Gastroesophageal sphincter (tissue), 4 donors: Measurements from ENCODE around the gene BIRC7. TPM values are rescaled to one million over a fixed set of nuclear protein-coding genes. Genes with fewer than 3 reads are reported as not detected.

Experiments used
- ATAC-seq: fragments of 150-250 bp; one replicate; pipeline ENCODE4 v1.9.1; 2016; ENCODE audit warnings: mild to moderate bottlenecking, moderate library complexity
- H3K27ac ChIP-seq, 4 donors: fragments of 200-600 bp; sonication (generic) in 3 of 4; 1 replicate in 3 of 4; 2 replicates in 1 of 4; pipeline ENCODE4 v1.5.1; 2016 to 2019
- H3K27me3 ChIP-seq: fragments of 200-600 bp; sonication (generic); one replicate; pipeline ENCODE4 v1.5.1; 2019
- H3K36me3 ChIP-seq, 2 donors: fragments of 200-600 bp; sonication (generic); one replicate each; pipeline ENCODE4 v1.5.1; 2019; ENCODE audit warnings: control low read depth in 1 of 2
- H3K4me1 ChIP-seq, 3 donors: fragments of 200-600 bp; sonication (generic); 1 replicate in 2 of 3; 2 replicates in 1 of 3; pipeline ENCODE4 v1.5.1; 2016 to 2019; ENCODE audit warnings: control low read depth in 2 of 3
- H3K4me3 ChIP-seq, 2 donors: fragments of 200-600 bp; sonication (generic); one replicate each; pipeline ENCODE4 v1.5.1; 2019; ENCODE audit warnings: mild to moderate bottlenecking in 1 of 2, moderate library complexity in 1 of 2
- H3K9me3 ChIP-seq, 3 donors: fragments of 200-600 bp; sonication (generic); one replicate each; pipeline ENCODE4 v1.5.1; 2017 to 2019; ENCODE audit warnings: control low read depth in 2 of 3
- CTCF ChIP-seq, 4 experiments: fragments of 200-600 bp in 2 of 4; fragments of 450-650 bp in 2 of 4; sonication (generic) in 1 of 4; IDR thresholded peaks; one replicate each; pipeline ENCODE4 v1.5.1; 2017 to 2019; ENCODE audit warnings: antibody characterized with exemption in 4 of 4, mild to moderate bottlenecking in 2 of 4, moderate library complexity in 2 of 4
- EP300 ChIP-seq: sonication (generic); formaldehyde crosslinking; IDR thresholded peaks from one replicate; pipeline ENCODE4 v1.6.1; 2017; ENCODE audit warnings: antibody characterized with exemption, mild to moderate bottlenecking
- POLR2A ChIP-seq, 2 donors: fragments of 450-650 bp; IDR thresholded peaks; one replicate each; pipeline ENCODE4 v1.6.1; 2017; ENCODE audit warnings: antibody characterized with exemption in 2 of 2, mild to moderate bottlenecking in 2 of 2, moderate library complexity in 1 of 2
- POLR2AphosphoS5 ChIP-seq: sonication (generic); formaldehyde crosslinking; IDR thresholded peaks from one replicate; pipeline ENCODE4 v1.6.1; 2017; ENCODE audit warnings: antibody characterized with exemption
- WGBS, 2 donors: methylation state at CpG; one replicate each; pipeline ENCODE4 v1.1.5; 2018; ENCODE audit warnings: low coverage in 1 of 2; 5-methylcytosine and 5-hydroxymethylcytosine counted together
- total RNA-seq, 4 donors: library from RNA; depleted of rRNA; stranded (reverse); fragments of >200 nt; gene quantifications; one replicate each; pipeline ENCODE4 v1.1.0, GENCODE V29; 2016

The BIRC7 gene
- total RNA-seq, 4 donors from 2014 or later: not detected

GRCh38 chr20:63261060-63261794 lies 25.5 kb downstream of the BIRC7 start:
- no peak overlapping the region for H3K27ac ChIP-seq
- WGBS, 2 donors: 15 to 20% methylated on average over 8 to 11 of the region's 25 CpGs

GRCh38 chr20:63261795-63262528 lies 26.3 kb downstream of the BIRC7 start:
- Histone ChIP-seq H3K4me1 (no peaks in the 10 kb centered on the region), H3K27me3 (peaks cover 86% of the 10 kb centered on the region), H3K4me3 (no peak overlapping the region), H3K36me3 (no peaks in the 10 kb centered on the region), H3K27ac (no peak overlapping the region), H3K9me3 (no peaks in the 10 kb centered on the region)
- TF ChIP-seq EP300 (no peak), CTCF (IDR thresholded peaks at IDR 0.05) (no peak), POLR2AphosphoS5 (no peak), POLR2A (IDR thresholded peaks at IDR 0.05) (no peak)
- 44 to 63% methylated on average over 12 to 15 of the region's 30 CpGs for WGBS, 2 donors
- ATAC-seq: no peak

More at GRCh38 chr20:63261060-63261794, 25.5 kb downstream of the BIRC7 start:
- Histone ChIP-seq H3K9me3 (no peaks in the 10 kb centered on the region), H3K4me1 (no peaks in the 10 kb centered on the region), H3K27me3 (peaks cover 87% of the 10 kb centered on the region), H3K4me3 (no peak overlapping the region), H3K36me3 (no peaks in the 10 kb centered on the region)
- TF ChIP-seq POLR2AphosphoS5 (no peak), CTCF (IDR thresholded peaks at IDR 0.05) (no peak), POLR2A (IDR thresholded peaks at IDR 0.05) (no peak), EP300 (no peak)
- no peak for ATAC-seq

GRCh38 chr20:63262836-63263235 lies 27.1 kb downstream of the BIRC7 start:
- H3K36me3 ChIP-seq: no peaks in the 10 kb centered on the region
- H3K9me3 ChIP-seq: no peaks in the 10 kb centered on the region
- TF ChIP-seq POLR2AphosphoS5 (no peak), EP300 (no peak), CTCF (IDR thresholded peaks at IDR 0.05) (no peak), POLR2A (IDR thresholded peaks at IDR 0.05) (no peak)
- no peak overlapping the region for H3K4me3 ChIP-seq
- no peak for ATAC-seq
- no peaks in the 10 kb centered on the region for H3K4me1 ChIP-seq
- 81 to 94% methylated on average over 3 to 9 of the region's 9 CpGs for WGBS, 2 donors
- peaks cover 92% of the 10 kb centered on the region for H3K27me3 ChIP-seq
- H3K27ac ChIP-seq: no peak overlapping the region

GRCh38 chr20:63264000-63264399 lies 28.3 kb downstream of the BIRC7 start:
- peaks cover 88% of the 10 kb centered on the region for H3K27me3 ChIP-seq
- ATAC-seq: no peak
- H3K27ac ChIP-seq: no peak overlapping the region

More at GRCh38 chr20:63264000-63264399, 28.3 kb downstream of the BIRC7 start:
- no peaks in the 10 kb centered on the region for H3K4me1 ChIP-seq
- H3K4me3 ChIP-seq: no peak overlapping the region
- H3K36me3 ChIP-seq: no peaks in the 10 kb centered on the region
- 71% methylated on average over 7 of the region's 10 CpGs; no CpG with 5 or more reads in 1 of the 2 donors for WGBS, 2 donors
- TF ChIP-seq POLR2AphosphoS5: no peak
- TF ChIP-seq POLR2A (IDR thresholded peaks at IDR 0.05): no peak
- no peak for TF ChIP-seq EP300
- no peak for TF ChIP-seq CTCF (IDR thresholded peaks at IDR 0.05)
- no peaks in the 10 kb centered on the region for H3K9me3 ChIP-seq
